Sigmoid colon (tissue), 4 donors: ENCODE measurements around the gene PRMT5.

Experiments used
- EP300 ChIP-seq, 4 donors: sonication (generic); formaldehyde crosslinking; IDR thresholded peaks; one replicate each; pipeline ENCODE4 v1.6.1; 2017; ENCODE audit warnings: antibody characterized with exemption in 4 of 4
- POLR2A ChIP-seq, 2 donors: fragments of 450-650 bp; IDR thresholded peaks; one replicate each; pipeline ENCODE4 v1.6.1; 2016; ENCODE audit warnings: antibody characterized with exemption in 2 of 2, mild to moderate bottlenecking in 2 of 2, moderate library complexity in 2 of 2
- POLR2AphosphoS5 ChIP-seq, 4 donors: sonication (generic); formaldehyde crosslinking; IDR thresholded peaks; one replicate each; pipeline ENCODE4 v1.6.1; 2017; ENCODE audit warnings: antibody characterized with exemption in 4 of 4
- TF ChIP-seq, protein P1 (sequence below), 4 experiments: fragments of 450-650 bp in 3 of 4; fragments of 200-600 bp in 1 of 4; IDR thresholded peaks; one replicate each; pipeline ENCODE4 v1.5.1; 2016 to 2019; ENCODE audit warnings: antibody characterized with exemption in 4 of 4, mild to moderate bottlenecking in 3 of 4, moderate library complexity in 2 of 4

DNA sequence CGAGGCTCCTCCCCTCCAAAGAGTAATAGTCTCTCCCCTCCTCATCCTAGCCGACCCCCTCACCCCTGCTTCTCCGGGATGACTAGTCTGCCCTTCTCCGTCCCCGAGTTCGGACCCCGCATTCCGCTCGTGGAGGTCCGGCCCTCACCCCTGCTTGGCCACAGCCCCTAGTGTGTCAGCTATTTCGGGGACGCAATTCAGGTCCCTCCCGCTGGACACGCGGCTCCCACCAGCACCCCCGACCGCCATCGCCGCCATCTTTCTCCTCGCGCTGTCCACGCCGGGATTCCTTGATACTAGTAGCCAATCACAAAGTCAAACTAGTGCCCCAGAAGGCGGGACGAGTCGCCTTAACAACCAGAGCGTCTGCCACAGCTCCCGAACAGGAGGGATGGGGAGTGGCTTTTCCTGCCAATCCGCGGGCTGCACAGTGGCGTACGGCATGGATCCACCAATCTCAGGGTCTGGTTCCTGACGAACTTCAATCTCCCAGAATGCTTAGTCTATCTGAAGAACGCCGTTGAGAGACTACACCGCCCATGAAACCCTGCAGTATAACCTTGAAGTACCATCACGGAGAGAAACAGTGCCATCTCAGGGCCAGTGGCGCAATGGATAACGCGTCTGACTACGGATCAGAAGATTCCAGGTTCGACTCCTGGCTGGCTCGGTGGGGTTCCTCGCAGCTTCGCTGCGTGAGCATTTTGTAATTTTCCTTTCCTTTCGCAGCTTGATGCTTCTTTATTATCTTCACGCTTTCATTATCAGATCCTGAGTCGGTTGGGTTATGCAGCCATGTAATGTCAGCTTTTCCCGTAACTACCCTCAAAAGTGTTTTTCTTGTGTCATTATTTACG, at the start of gene PRMT5:
- TF ChIP-seq, protein P1, sequence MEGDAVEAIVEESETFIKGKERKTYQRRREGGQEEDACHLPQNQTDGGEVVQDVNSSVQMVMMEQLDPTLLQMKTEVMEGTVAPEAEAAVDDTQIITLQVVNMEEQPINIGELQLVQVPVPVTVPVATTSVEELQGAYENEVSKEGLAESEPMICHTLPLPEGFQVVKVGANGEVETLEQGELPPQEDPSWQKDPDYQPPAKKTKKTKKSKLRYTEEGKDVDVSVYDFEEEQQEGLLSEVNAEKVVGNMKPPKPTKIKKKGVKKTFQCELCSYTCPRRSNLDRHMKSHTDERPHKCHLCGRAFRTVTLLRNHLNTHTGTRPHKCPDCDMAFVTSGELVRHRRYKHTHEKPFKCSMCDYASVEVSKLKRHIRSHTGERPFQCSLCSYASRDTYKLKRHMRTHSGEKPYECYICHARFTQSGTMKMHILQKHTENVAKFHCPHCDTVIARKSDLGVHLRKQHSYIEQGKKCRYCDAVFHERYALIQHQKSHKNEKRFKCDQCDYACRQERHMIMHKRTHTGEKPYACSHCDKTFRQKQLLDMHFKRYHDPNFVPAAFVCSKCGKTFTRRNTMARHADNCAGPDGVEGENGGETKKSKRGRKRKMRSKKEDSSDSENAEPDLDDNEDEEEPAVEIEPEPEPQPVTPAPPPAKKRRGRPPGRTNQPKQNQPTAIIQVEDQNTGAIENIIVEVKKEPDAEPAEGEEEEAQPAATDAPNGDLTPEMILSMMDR (IDR thresholded peaks at IDR 0.05) = no peak
- TF ChIP-seq POLR2A (IDR thresholded peaks at IDR 0.05) (peak; percentile 74 to 84), POLR2AphosphoS5 (IDR thresholded peaks at IDR 0.05) (peak; percentile 76 to 93 (median 86)), EP300 (IDR thresholded peaks at IDR 0.05) (no peak)
